DMS114 treated with DMSO at 0.1 percent for 48 hours (cell line): ENCODE data around the gene STAC.
"Not testable (repeated sequence)": the region's sequence is repeated elsewhere in the genome, so short reads cannot be mapped to it uniquely, and the experiment has no call there.

Source experiments
- DNase-seq: peaks from one replicate; lab custom pipeline; 2025; ENCODE audit not compliant: unreplicated experiment; lab: John Stamatoyannopoulos, UW

STAC gene

GRCh38 chr3:36562945-36563344, 182.6 kb downstream of the STAC start:
- DNase-seq = no peak

GRCh38 chr3:36575241-36575640, 194.9 kb downstream of the STAC start:
- no peak for DNase-seq

- not testable (repeated sequence) for DNase-seq
Measured at GRCh38 chr3:36578418-36578817, 198.1 kb downstream of the STAC start.

GRCh38 chr3:36579746-36580145, 199.4 kb downstream of the STAC start:
- no peak for DNase-seq

DNA sequence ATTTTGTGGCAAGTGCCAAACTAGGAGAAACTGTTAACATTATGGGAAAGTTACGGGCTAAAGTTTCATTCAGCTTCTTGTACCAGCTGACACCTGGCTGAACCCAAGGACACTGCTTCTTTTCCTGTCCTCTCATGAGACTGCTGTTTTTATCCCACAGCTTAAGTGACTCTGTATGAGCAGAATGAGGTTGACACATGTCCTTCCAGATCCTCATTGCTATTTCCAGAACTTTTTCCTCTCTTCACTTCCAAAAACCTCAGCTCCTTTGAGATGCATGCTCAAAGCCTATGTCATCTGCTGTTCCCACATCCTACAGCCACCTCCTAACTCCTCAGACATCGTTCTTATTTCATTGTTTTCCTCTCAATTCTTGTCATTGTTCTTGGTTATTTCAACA, 200.4 kb downstream of the STAC start:
- DNase-seq = no peak

- DNase-seq = no peak
Measured at GRCh38 chr3:36591959-36592358, 211.7 kb downstream of the STAC start.

DNA sequence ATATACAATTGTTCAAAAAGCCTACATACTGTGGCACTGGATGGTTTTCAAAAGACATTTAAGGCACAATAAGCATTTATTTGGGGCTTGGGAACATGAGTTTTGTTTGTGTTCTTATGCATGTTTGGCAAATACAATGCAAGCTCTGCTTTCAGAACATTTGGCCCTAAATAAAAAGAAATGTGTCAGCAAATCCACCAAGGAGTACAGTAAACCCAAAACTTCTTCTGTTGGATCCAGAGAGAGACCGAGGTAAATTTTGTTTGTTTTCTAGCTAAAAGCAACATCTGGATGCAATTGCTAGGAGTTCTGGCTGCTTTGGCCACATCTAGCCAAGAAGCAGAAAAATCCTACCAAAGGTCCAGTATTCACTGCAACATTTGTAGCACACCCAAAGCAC, 215.2 kb downstream of the STAC start:
- no peak for DNase-seq

DNA sequence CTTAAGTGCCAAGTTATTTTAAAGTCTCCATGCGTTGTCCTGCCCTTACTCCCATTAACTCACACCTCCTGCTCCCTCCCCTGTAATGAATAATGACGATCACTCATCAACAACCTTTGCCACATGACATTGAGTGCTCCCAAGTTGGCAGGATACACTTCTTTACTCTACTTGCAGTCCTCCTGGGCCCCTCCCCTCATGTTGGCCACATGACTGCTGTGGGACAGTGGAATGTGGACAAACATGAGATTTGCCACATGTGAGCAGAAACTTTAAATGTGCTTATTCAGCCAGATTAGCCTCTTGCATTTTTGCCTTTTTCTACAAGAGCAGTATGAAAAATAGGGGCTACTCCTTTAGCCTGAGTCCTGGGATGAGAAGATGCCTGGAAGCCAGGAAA, 216.1 kb downstream of the STAC start:
- DNase-seq = no peak

DNA sequence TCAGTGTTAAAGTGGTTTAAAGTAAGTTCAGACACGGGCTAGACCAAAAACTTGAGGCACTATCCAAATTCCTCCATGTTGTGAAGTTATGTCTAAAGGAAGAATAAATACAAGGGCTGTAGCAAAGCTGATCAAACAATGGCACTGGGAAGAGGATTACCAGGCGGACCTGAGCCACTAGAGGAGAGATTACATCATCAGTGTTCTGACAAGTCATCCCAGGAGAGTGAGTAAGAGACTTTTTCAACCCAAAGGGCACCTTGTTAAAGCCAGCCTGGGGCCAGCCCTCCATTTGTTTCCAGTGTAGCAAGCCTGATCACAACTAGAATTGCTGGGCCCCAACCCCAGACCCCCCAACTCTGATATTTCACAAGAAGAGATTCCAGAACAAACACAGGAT, 217.1 kb downstream of the STAC start:
- no peak for DNase-seq
